KG1 (cell line): Measurements from ENCODE around the gene BET1.
"Not testable (repeated sequence)": the region's sequence is repeated elsewhere in the genome, so short reads cannot be mapped to it uniquely, and the experiment has no call there.

Experiments
- DNase-seq: peaks from one replicate; lab custom pipeline; 2025; lab: John Stamatoyannopoulos, UW

BET1 gene

GRCh38 chr7:94004024-94004951 lies at the start of gene BET1:
Gene BET1, minus strand, starts transcription at chr7:94004355. Its CDS starts 139 bp downstream, at chr7:94004216.
- peak; percentile 84 for DNase-seq

GRCh38 chr7:94053532-94053931 lies 49.4 kb upstream of the BET1 start:
- DNase-seq = no peak

DNA sequence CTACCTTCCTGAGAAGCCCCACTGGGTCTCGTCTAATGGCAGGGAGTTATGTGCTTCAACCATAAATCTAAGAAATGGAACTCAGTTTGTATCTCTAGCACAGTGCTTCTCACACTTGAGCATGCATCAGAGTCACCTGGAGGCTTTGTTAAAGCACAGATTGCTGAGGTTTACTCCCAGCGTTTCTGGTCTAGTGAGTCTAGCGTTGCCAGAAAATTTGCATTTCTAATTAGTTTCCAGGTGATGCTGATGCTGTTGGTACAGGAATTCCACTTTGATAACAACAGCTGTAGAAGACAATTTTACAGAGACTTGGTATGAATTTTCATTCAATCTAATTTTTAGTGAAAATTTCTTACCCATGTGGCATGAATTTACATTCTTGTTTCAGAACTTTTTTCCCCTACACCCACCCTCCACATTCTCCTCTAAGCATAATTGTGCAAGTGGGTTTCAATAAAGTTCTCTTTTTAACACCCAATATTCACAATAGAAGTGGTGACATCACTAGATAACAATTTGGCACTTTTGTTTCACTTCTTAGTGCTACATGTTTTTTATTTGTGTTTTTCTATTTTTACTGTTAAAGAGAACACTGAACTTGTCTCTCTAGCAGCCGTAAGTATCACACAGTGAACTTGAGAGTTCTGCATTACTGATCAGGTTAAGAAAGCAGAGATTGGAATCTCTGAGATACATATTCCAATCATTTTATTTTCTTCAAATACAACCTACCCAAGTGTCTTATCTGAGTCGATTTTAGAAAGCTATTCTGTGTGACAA lies 48.4 kb upstream of the BET1 start:
- DNase-seq = no peak

DNA sequence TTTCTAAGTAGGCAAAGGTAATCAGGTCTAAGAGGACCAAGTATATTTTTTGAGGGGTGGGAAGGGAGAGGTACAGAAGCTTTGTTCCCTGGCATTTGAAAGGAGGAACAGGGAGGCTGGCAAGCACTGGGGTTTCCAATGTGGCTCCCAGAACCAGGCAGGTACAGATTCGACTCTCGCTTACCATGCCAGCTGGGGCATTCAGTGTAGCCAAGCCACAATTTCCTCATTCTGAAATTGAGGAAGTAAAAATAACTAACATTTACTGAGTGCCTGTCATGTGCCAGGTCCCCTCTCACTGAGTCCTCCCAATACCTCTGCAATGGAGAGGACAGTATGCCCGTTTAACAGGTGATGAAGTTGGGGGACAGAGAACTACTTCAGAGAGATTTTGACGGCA lies 45.9 kb upstream of the BET1 start:
- DNase-seq = peak; percentile 75

DNA sequence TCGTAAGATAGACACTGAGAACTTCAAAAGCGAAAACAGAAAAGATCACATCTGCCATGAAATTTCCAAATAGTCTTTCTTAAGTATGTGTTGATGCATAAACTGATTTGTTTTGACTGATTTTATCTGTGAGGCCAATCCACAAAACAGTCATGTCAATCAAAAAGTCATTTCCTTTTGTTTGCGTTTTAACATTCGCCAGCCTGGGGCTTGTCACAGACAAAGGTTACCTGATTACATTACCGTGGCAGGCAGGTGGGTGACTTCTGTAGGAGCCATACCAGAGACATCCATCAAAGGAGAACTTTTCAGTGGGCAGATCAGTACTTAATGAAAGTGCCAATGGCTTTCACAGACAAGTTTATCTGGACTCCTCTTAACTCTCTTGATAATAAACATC lies 45.5 kb upstream of the BET1 start:
- no peak for DNase-seq

DNA sequence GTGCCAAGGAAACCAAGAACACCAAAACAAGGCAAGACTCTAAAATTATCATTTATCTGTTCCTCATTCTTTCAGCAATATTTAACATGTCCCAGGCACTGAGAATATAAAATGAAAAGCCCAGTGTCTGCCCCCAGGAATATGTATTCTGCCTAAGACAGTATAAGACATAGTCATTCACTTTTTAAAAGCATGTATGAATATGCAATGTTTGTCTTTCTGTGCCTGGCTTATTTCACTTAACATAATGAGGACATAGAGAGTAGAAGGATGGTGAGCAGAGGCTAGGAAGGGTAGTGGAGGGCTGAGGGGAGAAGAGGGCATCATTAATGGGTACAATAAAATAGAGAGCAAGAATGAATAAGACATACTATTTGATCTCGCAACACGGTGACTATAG lies 44.6 kb upstream of the BET1 start:
- no peak for DNase-seq

DNA sequence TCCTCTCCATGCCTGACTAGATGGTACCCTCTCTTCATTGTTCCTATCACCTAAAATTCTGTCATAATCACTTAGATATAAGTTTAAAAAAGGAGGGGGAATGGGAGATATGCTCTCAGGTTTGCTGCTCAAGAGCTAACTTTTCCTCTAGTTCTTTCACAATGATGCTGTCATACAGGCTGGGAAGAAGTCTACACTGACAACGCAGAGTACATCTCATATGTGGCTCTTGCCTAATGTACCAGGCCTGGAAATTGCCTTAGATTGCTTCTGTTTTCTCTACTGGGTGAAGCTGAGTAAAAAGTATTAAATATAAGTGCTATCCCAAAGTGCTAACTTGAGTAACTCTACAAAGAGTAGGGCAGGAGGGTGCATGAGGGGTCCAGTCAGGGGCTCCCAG lies 43.8 kb upstream of the BET1 start:
- no peak for DNase-seq

- no peak for DNase-seq
Observed at GRCh38 chr7:94045581-94045980, 41.4 kb upstream of the BET1 start.

- no peak for DNase-seq
Observed at GRCh38 chr7:94044806-94045205, 40.7 kb upstream of the BET1 start.

DNA sequence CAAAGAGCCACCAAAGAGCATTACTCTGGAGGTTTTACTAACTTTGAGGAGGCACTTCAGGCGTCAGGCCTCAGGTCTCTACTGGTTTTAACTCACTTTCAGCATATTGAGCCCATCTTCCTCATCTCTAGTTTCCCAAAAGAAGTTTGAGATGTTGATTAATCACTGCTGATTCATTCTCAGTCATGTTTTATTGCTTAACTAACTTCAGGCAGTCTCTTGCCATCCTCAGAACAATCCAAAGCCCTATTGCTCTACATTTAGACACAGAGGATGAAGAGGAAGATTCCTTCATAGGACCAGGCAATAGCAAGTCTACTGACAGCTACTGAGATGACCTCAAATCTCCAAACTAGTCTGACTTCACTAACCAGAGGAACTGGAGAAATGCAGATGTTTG lies 39.1 kb upstream of the BET1 start:
- no peak for DNase-seq

GRCh38 chr7:94042381-94042780 lies 38.2 kb upstream of the BET1 start:
- no peak for DNase-seq

DNA sequence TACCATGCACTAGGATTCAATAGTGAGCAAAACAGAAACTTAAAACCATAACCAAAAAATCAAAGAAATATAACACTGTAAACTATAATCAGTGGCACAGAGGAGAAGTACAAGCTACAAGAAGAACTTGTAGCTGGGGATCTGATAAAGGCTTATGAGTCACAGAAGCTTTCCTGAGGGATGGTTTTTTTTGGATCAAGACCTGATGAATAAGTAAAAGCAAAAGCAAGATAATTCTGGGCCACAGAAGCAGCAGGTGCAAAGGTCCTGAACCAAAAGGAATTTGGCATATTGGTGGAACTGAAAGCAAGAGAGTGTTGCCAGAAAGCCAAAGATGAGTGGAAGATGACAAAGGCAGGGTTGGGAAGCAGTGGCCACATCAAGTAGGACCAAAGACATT lies 37.4 kb upstream of the BET1 start:
- DNase-seq = no peak

DNA sequence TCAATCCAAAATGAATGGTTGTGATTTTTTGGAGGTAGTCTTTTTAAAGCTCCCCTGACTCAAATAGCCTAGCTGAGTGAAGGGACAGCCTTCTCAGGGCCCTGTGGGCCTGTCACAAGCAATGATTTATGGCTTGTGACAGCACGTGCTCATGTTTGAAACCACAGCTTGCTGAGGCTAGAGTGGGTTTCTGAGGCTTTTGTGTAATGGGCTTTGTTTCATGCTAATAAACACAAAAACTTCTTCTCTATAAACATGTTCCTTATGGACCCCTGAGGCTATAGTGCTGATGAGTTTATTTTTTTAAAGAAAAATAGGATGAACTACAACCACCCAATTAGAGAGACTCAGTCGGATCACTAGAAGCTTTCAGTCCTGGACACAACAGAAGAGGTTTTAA lies 36.1 kb upstream of the BET1 start:
- no peak for DNase-seq

DNA sequence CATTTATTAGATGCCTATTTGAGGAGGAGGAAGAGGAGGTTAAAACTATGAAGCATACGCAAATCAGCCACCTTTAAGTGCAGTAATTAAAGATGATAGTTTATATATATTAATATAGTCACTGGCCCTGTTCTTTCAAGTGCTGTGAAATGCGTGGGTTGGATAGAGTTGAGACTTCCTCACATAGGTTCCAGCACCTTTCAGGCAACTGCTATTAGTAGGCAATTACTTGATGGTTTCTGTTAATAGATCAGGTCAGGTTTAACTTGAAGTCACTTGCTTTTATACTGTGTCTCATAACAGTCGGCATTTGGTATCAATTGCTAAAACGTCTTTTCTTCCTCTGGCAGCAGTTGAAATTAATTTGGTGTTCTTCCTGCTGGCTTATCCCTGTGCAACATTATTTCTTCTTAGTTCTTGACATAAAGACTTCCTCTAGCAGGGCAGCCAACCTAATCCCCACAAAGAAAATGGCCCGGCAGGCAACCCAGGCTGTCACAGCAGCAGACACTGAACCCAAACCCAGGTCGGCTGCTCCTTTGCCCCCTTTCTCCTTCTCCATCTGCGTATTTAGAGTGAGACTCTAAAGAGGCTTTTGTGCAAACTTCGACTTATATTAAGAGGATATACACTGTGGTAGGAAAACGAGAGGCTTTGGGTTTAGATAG lies 35.3 kb upstream of the BET1 start:
- DNase-seq = no peak

GRCh38 chr7:94031865-94032264 lies 27.7 kb upstream of the BET1 start:
- no peak for DNase-seq

DNA sequence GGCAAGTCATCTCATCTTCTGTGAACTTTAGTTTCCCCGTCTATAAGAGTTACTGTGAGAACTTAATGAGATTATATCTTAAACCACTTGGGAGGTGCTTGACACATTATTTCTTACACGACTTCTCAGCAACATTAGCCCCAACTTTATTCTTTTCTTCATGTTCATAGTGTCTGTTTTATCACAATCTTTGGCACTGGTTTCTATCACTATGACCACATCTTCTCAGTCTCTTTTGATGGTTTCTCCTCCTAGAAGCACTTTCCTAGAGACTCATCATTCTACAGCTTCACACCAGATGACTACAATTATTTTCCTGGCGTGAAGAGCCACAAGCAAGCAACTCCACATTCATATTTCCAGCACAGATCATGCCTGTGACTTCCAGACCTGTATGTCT lies 26.5 kb upstream of the BET1 start:
- DNase-seq = no peak

- DNase-seq = no peak
Observed at GRCh38 chr7:94029976-94030375, 25.8 kb upstream of the BET1 start.

- no peak for DNase-seq
Observed at GRCh38 chr7:94028768-94029167, 24.6 kb upstream of the BET1 start.

DNA sequence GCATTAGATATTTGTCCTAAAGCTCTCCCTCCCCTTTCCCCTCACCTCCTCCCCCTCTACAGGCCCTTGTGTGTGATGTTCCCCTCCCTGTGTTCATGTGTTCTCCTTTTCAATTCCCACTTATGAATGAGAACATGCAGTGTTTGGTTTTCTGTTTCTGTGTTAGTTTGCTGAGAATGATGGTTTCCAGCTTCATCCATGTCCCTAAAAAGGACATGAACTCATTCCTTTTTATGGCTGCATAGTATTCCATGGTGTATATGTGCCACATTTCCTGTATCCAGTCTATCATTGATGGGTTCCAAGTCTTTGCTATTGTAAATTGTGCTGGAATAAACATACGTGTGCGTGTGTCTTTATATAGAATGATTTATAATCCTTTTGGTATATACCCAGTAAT lies 22.5 kb upstream of the BET1 start:
- DNase-seq = not testable (repeated sequence)

GRCh38 chr7:94022550-94022949 lies 18.4 kb upstream of the BET1 start:
- DNase-seq = no peak

- DNase-seq = no peak
Observed at GRCh38 chr7:94016786-94017185, 12.6 kb upstream of the BET1 start.

DNA sequence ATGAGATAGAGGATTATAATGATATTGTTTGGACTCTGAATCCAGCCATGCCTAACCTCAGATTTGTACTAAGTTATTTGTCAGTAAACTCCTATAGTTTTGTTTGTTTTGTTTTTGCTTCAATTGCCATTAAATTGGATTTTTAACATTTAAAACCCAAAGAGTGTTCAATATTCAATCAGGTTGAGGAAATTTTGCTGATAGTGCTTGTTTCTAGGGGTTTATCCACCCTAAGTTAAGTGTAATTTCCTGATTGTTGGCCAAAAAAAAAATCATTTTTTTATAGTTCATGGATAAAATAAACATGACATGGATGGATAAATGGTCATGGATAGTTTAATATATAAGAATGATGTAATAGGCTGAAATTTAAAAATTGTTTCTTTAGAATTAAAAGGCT lies 11.4 kb upstream of the BET1 start:
- DNase-seq = no peak

DNA sequence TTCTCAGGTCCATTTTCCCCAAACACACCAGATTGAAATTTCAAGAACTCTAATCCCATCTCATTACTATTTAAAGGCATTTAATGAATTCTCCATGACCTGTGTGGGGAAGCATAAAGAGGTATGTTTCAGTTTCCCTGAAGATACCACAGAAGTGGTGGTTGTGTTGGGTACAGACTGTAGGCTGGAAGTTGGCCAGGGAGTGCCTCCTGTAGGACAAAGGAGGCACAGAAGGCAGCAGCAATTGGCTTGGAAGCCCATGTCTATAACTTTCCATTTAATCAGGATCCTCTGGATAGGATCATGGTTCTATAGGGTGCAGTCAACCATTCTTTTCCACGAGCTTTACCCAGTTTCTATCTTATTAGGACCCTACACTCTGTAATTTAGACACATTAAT lies 8.6 kb upstream of the BET1 start:
- no peak for DNase-seq
